ENCODE data around the gene CD47. TPM values are rescaled to one million over a fixed set of nuclear protein-coding genes. Genes with fewer than 3 reads are reported as not detected.
A peak's percentile ranks its signal among the peaks of the same experiment; 100 is the strongest.

CD47 gene
- total RNA-seq, 2 experiments from 2014 or later, result 136 to 137 TPM

DNA sequence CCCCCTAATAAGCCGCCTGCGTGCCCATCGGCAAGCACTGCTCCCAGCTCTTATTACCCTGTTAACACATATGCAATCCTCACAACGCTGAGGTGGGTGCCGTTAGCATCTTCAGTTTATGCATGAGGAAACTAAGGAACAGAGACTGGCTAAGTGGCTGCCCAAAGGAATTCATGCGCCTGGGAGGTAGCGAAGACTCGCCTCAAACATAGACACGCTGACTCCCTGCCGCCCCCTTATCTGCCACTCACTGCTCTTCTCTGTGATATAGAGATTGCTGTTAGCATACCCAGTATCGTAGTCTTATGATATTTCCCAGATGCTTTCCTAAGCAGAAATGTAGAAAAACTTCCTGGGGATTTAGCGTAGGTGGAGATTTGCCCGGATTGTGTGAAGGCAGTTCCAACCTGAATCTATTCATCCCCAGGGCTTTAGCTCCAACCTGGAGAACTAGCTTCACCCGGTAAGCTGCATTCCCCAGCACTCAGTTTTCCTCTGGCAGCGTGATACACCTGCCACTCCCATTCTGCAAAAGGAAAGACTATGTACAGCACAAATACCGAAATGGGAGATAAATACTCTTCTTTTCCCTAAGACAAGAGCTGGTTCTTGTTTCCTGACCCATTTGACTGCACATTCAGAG lies 23.7 kb upstream of the CD47 start:
- CTCF ChIA-PET, result interaction anchor here (0.8 to 1.2 kb wide), 3 partner anchors 11 to 187 kb away, joined by 3 read pairs; no protein-coding TSS in a partner anchor

DNA sequence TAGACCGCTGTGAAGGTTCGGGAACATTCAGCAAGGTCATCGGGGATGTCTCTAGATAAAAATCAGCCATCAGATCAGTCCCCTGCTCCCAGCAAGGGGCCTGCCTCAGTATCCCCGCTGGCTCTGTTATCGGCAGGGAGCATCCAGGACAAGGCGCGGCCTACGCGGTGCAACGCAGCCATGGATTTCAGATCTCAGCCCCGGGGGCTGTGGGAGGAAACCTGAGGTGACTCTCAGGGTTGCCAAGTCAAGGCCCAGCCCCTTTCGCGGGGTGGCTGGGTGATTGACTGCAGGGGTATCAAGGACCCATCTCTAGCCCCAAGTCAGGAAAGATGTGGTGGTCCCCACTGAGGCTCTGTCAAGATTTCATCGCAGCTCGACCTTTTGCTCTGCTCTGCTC lies 23.1 kb upstream of the CD47 start:
- peaks cover 2% of the 10 kb centered on the region for H3K27me3 Mint-ChIP-seq (ENCODE audit: low read depth)
- POLR2A ChIA-PET, result no interaction called here
- no peak for ATAC-seq
- H3K4me3 Mint-ChIP-seq, result no peak overlapping the region
- H3K36me3 Mint-ChIP-seq (ENCODE audit: low read depth), result peaks cover 2% of the 10 kb centered on the region
- no peak for DNase-seq
- no peak overlapping the region for H3K27ac Mint-ChIP-seq
- peaks cover 7% of the 10 kb centered on the region for H3K4me1 Mint-ChIP-seq (ENCODE audit: low read depth)
- no peaks in the 10 kb centered on the region for H3K9me3 Mint-ChIP-seq (ENCODE audit: insufficient read depth)
- CTCF ChIA-PET, result no interaction called here

More for the DNA sequence above, 23.7 kb upstream of the CD47 start:
- Mint-ChIP-seq H3K9me3 (ENCODE audit: insufficient read depth) (no peaks in the 10 kb centered on the region), H3K27ac (no peak overlapping the region), H3K4me1 (ENCODE audit: low read depth) (peaks cover 11% of the 10 kb centered on the region), H3K4me3 (no peak overlapping the region), H3K27me3 (ENCODE audit: low read depth) (peaks cover 2% of the 10 kb centered on the region), H3K36me3 (ENCODE audit: low read depth) (peaks cover 2% of the 10 kb centered on the region)
- DNase-seq (no peak), ATAC-seq (no peak)
- POLR2A ChIA-PET, result interaction anchor here (1.0 to 1.4 kb wide), 2 partner anchors 10 to 11 kb away, joined by 3 read pairs; no protein-coding TSS in a partner anchor

- no peaks in the 10 kb centered on the region for H3K36me3 Mint-ChIP-seq (ENCODE audit: low read depth)
- H3K4me1 Mint-ChIP-seq (ENCODE audit: low read depth), result no peaks in the 10 kb centered on the region
- H3K4me3 Mint-ChIP-seq, result no peak overlapping the region
- POLR2A ChIA-PET, result no interaction called here
- H3K27me3 Mint-ChIP-seq (ENCODE audit: low read depth), result peaks cover 2% of the 10 kb centered on the region
- no peaks in the 10 kb centered on the region for H3K9me3 Mint-ChIP-seq (ENCODE audit: insufficient read depth)
- no peak overlapping the region for H3K27ac Mint-ChIP-seq
- CTCF ChIA-PET, result no interaction called here
- DNase-seq (no peak), ATAC-seq (no peak)
Observed at GRCh38 chr3:108110934-108111333, 20.1 kb upstream of the CD47 start.

DNA sequence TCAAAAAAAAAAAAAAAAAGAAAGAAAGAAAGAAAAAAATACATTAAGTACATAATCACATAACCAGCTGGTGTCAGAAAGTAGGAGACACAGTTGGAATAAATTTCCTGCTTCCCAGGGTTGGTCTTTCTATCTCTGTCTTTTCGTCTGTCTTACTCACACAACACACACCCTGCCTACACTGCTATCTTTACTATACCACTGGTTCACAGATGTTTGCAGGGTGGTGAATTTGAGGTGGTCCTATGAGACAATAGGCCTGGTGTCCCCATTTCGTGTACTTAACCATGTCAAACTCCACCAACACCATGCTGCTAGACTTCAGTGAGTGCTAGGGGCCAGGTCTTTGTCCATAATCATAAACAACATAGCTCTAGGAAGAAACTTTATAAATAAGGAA lies 17.6 kb upstream of the CD47 start:
- Mint-ChIP-seq H3K27ac (no peak overlapping the region), H3K27me3 (ENCODE audit: low read depth) (no peaks in the 10 kb centered on the region), H3K36me3 (ENCODE audit: low read depth) (no peaks in the 10 kb centered on the region), H3K4me3 (no peak overlapping the region), H3K4me1 (ENCODE audit: low read depth) (no peaks in the 10 kb centered on the region), H3K9me3 (ENCODE audit: insufficient read depth) (no peaks in the 10 kb centered on the region)
- DNase-seq (no peak), ATAC-seq (no peak)
- ChIA-PET POLR2A (interaction anchor here (1.0 to 1.3 kb wide), 2 partner anchors 17 to 24 kb away, joined by 3 to 4 read pairs; no protein-coding TSS in a partner anchor), CTCF (no interaction called here)

DNA sequence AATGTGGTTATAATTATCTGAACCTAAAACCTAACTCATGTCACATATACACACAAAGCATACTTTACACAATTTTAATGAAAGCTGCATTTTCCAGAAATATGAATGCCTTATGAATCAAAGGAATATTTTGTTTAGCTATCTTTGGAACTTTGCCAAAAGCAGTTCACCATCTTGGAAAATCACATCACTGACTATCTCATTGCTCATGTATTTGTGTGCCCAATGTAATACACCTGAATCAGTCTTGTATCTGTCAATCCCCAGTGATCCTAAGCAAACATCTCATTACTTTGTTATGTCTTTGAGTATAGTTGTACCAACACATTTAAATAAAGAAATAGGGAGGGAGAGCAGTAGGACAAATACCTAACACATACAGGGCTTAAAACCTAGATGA lies 15.6 kb upstream of the CD47 start:
- CTCF ChIA-PET, result interaction anchor here (0.9 kb wide), 1 partner anchor 15 kb away, joined by 3 read pairs; no protein-coding TSS in a partner anchor
- no peaks in the 10 kb centered on the region for H3K36me3 Mint-ChIP-seq (ENCODE audit: low read depth)
- no peak for ATAC-seq

GRCh38 chr3:108106031-108106430 lies 15.2 kb upstream of the CD47 start:
- Mint-ChIP-seq H3K4me3 (no peak overlapping the region), H3K27ac (no peak overlapping the region), H3K4me1 (ENCODE audit: low read depth) (peaks cover 18% of the 10 kb centered on the region), H3K9me3 (ENCODE audit: insufficient read depth) (no peaks in the 10 kb centered on the region), H3K27me3 (ENCODE audit: low read depth) (no peaks in the 10 kb centered on the region), H3K36me3 (ENCODE audit: low read depth) (no peaks in the 10 kb centered on the region)
- no peak for ATAC-seq
- ChIA-PET POLR2A (no interaction called here), CTCF (interaction anchor here (0.9 kb wide), 1 partner anchor 16 kb away, joined by 3 read pairs; no protein-coding TSS in a partner anchor)
- DNase-seq, result no peak

More for the DNA sequence above, 15.6 kb upstream of the CD47 start:
- Mint-ChIP-seq H3K4me3 (no peak overlapping the region), H3K27ac (no peak overlapping the region), H3K27me3 (ENCODE audit: low read depth) (no peaks in the 10 kb centered on the region), H3K4me1 (ENCODE audit: low read depth) (peaks cover 14% of the 10 kb centered on the region), H3K9me3 (ENCODE audit: insufficient read depth) (no peaks in the 10 kb centered on the region)
- POLR2A ChIA-PET, result no interaction called here
- no peak for DNase-seq

GRCh38 chr3:108103886-108104797 lies 13.3 kb upstream of the CD47 start:
- no peak overlapping the region for H3K4me3 Mint-ChIP-seq
- CTCF ChIA-PET, result no interaction called here
- POLR2A ChIA-PET, result interaction anchor here (1.0 kb wide), 2 partner anchors 11 to 19 kb away, joined by 3 to 4 read pairs; no protein-coding TSS in a partner anchor

GRCh38 chr3:108103040-108103751 lies 12.4 kb upstream of the CD47 start:
- Mint-ChIP-seq H3K27me3 (ENCODE audit: low read depth) (no peaks in the 10 kb centered on the region), H3K36me3 (ENCODE audit: low read depth) (no peaks in the 10 kb centered on the region), H3K9me3 (ENCODE audit: insufficient read depth) (no peaks in the 10 kb centered on the region), H3K4me1 (ENCODE audit: low read depth) (peaks cover 43% of the 10 kb centered on the region), H3K27ac (no peak overlapping the region), H3K4me3 (no peak overlapping the region)
- DNase-seq, result no peak
- CTCF ChIA-PET, result no interaction called here
- ATAC-seq, result no peak
- POLR2A ChIA-PET, result no interaction called here

More at GRCh38 chr3:108103886-108104797, 13.3 kb upstream of the CD47 start:
- DNase-seq (no peak), ATAC-seq (no peak)
- Mint-ChIP-seq H3K36me3 (ENCODE audit: low read depth) (no peaks in the 10 kb centered on the region), H3K4me1 (ENCODE audit: low read depth) (peaks cover 37% of the 10 kb centered on the region), H3K27me3 (ENCODE audit: low read depth) (no peaks in the 10 kb centered on the region), H3K9me3 (ENCODE audit: insufficient read depth) (no peaks in the 10 kb centered on the region), H3K27ac (no peak overlapping the region)

- DNase-seq (no peak), ATAC-seq (no peak)
- Mint-ChIP-seq H3K36me3 (ENCODE audit: low read depth) (no peaks in the 10 kb centered on the region), H3K4me1 (ENCODE audit: low read depth) (peaks cover 48% of the 10 kb centered on the region), H3K27me3 (ENCODE audit: low read depth) (no peaks in the 10 kb centered on the region), H3K4me3 (no peak overlapping the region), H3K9me3 (ENCODE audit: insufficient read depth) (no peaks in the 10 kb centered on the region), H3K27ac (no peak overlapping the region)
- ChIA-PET CTCF (no interaction called here), POLR2A (interaction anchor here (5.0 kb wide), 1 partner anchor 24 kb away, joined by 30 read pairs; no protein-coding TSS in a partner anchor)
Observed at GRCh38 chr3:108102420-108103039, 11.7 kb upstream of the CD47 start.

DNA sequence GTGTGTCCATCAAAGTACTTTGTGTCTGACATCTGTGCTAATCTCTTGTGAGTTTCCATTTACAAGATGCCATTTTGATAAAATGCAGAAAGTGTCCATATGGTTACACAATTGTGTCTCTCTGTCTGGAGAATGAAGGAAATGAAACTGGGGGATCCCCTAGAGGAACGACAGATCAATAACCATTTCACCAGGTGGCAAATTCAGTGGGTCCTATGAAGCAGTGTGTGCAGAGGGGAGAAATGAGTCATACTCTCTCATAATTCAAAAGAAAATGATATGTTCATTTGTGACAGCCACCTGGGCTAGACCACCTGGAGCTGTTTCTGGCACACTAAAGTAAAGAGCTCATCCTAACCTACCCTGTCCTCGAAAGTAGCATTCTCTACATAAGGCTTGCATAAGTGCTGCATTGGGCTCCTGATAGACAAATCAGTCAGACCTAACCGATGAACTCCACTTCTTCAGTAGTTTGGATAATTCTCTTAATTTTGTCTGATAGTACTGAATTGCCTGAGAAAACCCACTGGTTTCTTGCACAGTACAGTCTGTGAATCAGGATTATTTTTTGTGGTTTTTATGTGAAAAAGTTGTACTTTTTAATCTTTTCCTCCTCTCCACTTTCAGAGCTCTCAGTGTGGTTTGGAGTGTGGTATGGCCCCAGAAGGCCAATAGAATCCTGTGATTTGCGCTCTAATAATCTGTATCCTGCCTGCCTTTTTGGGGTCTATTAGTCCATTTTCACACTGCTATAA lies 10.3 kb upstream of the CD47 start:
- H3K4me1 Mint-ChIP-seq (ENCODE audit: low read depth), result peaks cover 61% of the 10 kb centered on the region
- ChIA-PET CTCF (interaction anchor here (1.3 to 2.3 kb wide), 3 partner anchors 9 to 173 kb away, joined by 5 to 7 read pairs (median 7); no protein-coding TSS in a partner anchor), POLR2A (interaction anchor here (1.0 to 5.0 kb wide), 5 partner anchors 9 to 26 kb away, joined by 4 to 30 read pairs (median 10); no protein-coding TSS in a partner anchor)
- H3K27me3 Mint-ChIP-seq (ENCODE audit: low read depth), result no peaks in the 10 kb centered on the region
- no peaks in the 10 kb centered on the region for H3K36me3 Mint-ChIP-seq (ENCODE audit: low read depth)
- H3K4me3 Mint-ChIP-seq, result peak overlapping the region; percentile 20
- DNase-seq (peak; percentile 56), ATAC-seq (peak; percentile 78)
- peak overlapping the region; percentile 82 for H3K27ac Mint-ChIP-seq
- no peaks in the 10 kb centered on the region for H3K9me3 Mint-ChIP-seq (ENCODE audit: insufficient read depth)
